Mesendoderm (in vitro differentiated cells): ENCODE measurements around the gene CLUH.
A peak's percentile ranks its signal among the peaks of the same experiment; 100 is the strongest.
"Not testable (repeated sequence)": the region's sequence is repeated elsewhere in the genome, so short reads cannot be mapped to it uniquely, and the experiment has no call there.

ENCODE experiments used
- DNase-seq: peaks from one replicate; pipeline ENCODE4 v3.0.0; 2013
- H2AK5ac ChIP-seq: 2 replicates; pipeline ENCODE4 v1.6.1; 2013; ENCODE audit warnings: low read length, inconsistent platforms
- H2BK120ac ChIP-seq: 2 replicates; pipeline ENCODE4 v1.6.1; 2013; ENCODE audit warnings: low read depth, mild to moderate bottlenecking, low read length, moderate library complexity, mixed read lengths
- H2BK15ac ChIP-seq: replicated peaks from 2 replicates; pipeline ENCODE4 v1.6.1; 2013; ENCODE audit warnings: low read depth, mild to moderate bottlenecking, moderate library complexity
- H2BK5ac ChIP-seq: 2 replicates; pipeline ENCODE4 v1.6.1; 2013; ENCODE audit warnings: low read length, inconsistent platforms
- H3K18ac ChIP-seq: 2 replicates; pipeline ENCODE4 v1.6.1; 2013; ENCODE audit warnings: mild to moderate bottlenecking, low read length, mixed read lengths
- H3K23ac ChIP-seq: one replicate; pipeline ENCODE4 v1.6.1; 2013; ENCODE audit warnings: low read length
- H3K27ac ChIP-seq: 2 replicates; pipeline ENCODE4 v1.5.1; 2013; ENCODE audit warnings: low read depth, mild to moderate bottlenecking, inconsistent platforms, low read length, moderate library complexity
- H3K27me3 ChIP-seq: 2 replicates; pipeline ENCODE4 v1.6.1; 2013; ENCODE audit warnings: low read length, control low read depth, mild to moderate bottlenecking, inconsistent platforms; ENCODE audit not compliant: insufficient read depth, poor library complexity
- H3K36me3 ChIP-seq: 2 replicates; pipeline ENCODE4 v1.6.1; 2013; ENCODE audit warnings: low read length, inconsistent platforms; ENCODE audit not compliant: control insufficient read depth, insufficient read depth
- H3K4ac ChIP-seq: one replicate; pipeline ENCODE4 v1.6.1; 2013; ENCODE audit warnings: low read depth, mild to moderate bottlenecking, low read length, moderate library complexity
- H3K4me1 ChIP-seq: 2 replicates; pipeline ENCODE4 v1.6.1; 2013; ENCODE audit warnings: low read depth, low read length, inconsistent platforms; ENCODE audit not compliant: control insufficient read depth
- H3K4me2 ChIP-seq: 2 replicates; pipeline ENCODE4 v1.6.1; 2013; ENCODE audit warnings: low read length
- H3K4me3 ChIP-seq: 2 replicates; pipeline ENCODE4 v1.5.1; 2013; ENCODE audit warnings: mild to moderate bottlenecking, low read length
- H3K56ac ChIP-seq: one replicate; pipeline ENCODE4 v1.6.1; 2013; ENCODE audit warnings: low read length
- H3K79me1 ChIP-seq: 2 replicates; pipeline ENCODE4 v1.6.1; 2013; ENCODE audit warnings: low read length, inconsistent platforms
- H3K79me2 ChIP-seq: 2 replicates; pipeline ENCODE4 v1.6.1; 2013; ENCODE audit warnings: mild to moderate bottlenecking, low read length; ENCODE audit not compliant: control insufficient read depth, insufficient read depth
- H3K9ac ChIP-seq: 2 replicates; pipeline ENCODE4 v1.6.1; 2013; ENCODE audit warnings: low read length, inconsistent platforms
- H4K5ac ChIP-seq: one replicate; pipeline ENCODE4 v1.6.1; 2013; ENCODE audit warnings: low read length
- H4K8ac ChIP-seq: one replicate; pipeline ENCODE4 v1.6.1; 2013; ENCODE audit warnings: low read depth, mild to moderate bottlenecking, control low read depth, low read length, moderate library complexity
- WGBS: extraction: QIAGEN DNeasy Blood & Tissue Kit; methylation state at CpG from one replicate; pipeline ENCODE4 v1.1.7; 2013; ENCODE audit warnings: low lambda C conversion rate, missing lambda C conversion rate; ENCODE audit not compliant: insufficient coverage; ENCODE audit errors: extremely low coverage; 5-methylcytosine and 5-hydroxymethylcytosine counted together

Gene CLUH

GRCh38 chr17:2660410-2660809 lies 51.2 kb downstream of the CLUH start:
- not testable (repeated sequence) for H2BK120ac ChIP-seq, H2AK5ac ChIP-seq, H3K4ac ChIP-seq, H3K18ac ChIP-seq, DNase-seq, H3K79me1 ChIP-seq, H3K4me1 ChIP-seq, H2BK5ac ChIP-seq, H3K9ac ChIP-seq, H3K4me3 ChIP-seq, H3K56ac ChIP-seq, H4K8ac ChIP-seq, H3K27ac ChIP-seq, H2BK15ac ChIP-seq, H4K5ac ChIP-seq, H3K36me3 ChIP-seq, H3K23ac ChIP-seq, H3K27me3 ChIP-seq, H3K4me2 ChIP-seq
- WGBS = no CpG with 5 or more reads among the region's 4 CpGs
- H3K79me2 ChIP-seq = peaks cover 30% of the 10 kb centered on the region

GRCh38 chr17:2659337-2659736 lies 52.2 kb downstream of the CLUH start:
- H3K36me3 ChIP-seq = not testable (repeated sequence)
- peak; percentile 44 for DNase-seq
- WGBS = no CpG with 5 or more reads among the region's 8 CpGs

GRCh38 chr17:2656283-2656682 lies 55.3 kb downstream of the CLUH start:
- Histone ChIP-seq H3K56ac (no peak overlapping the region), H3K4me3 (no peak overlapping the region), H4K8ac (no peak overlapping the region), H3K27me3 (no peaks in the 10 kb centered on the region), H4K5ac (no peak overlapping the region), H3K79me1 (peaks cover 10% of the 10 kb centered on the region), H3K23ac (no peak overlapping the region), H3K4me2 (no peak overlapping the region), H3K79me2 (peaks cover 24% of the 10 kb centered on the region), H2BK120ac (no peak overlapping the region), H3K4me1 (no peaks in the 10 kb centered on the region), H2BK15ac (no peak overlapping the region), H3K4ac (no peak overlapping the region), H3K18ac (no peak overlapping the region), H3K9ac (no peak overlapping the region), H2BK5ac (no peak overlapping the region), H2AK5ac (no peak overlapping the region), H3K36me3 (no peaks in the 10 kb centered on the region), H3K27ac (no peak overlapping the region)
- no CpG with 5 or more reads among the region's 1 CpG for WGBS
- no peak for DNase-seq

More at GRCh38 chr17:2659337-2659736, 52.2 kb downstream of the CLUH start:
- not testable (repeated sequence) for H3K4ac ChIP-seq, H3K4me1 ChIP-seq, H3K56ac ChIP-seq, H4K5ac ChIP-seq, H3K9ac ChIP-seq, H3K27ac ChIP-seq, H2AK5ac ChIP-seq, H3K23ac ChIP-seq, H3K79me1 ChIP-seq, H3K4me3 ChIP-seq, H4K8ac ChIP-seq, H3K4me2 ChIP-seq, H2BK5ac ChIP-seq, H2BK120ac ChIP-seq, H3K18ac ChIP-seq, H2BK15ac ChIP-seq, H3K27me3 ChIP-seq
- H3K79me2 ChIP-seq = peaks cover 30% of the 10 kb centered on the region

DNA sequence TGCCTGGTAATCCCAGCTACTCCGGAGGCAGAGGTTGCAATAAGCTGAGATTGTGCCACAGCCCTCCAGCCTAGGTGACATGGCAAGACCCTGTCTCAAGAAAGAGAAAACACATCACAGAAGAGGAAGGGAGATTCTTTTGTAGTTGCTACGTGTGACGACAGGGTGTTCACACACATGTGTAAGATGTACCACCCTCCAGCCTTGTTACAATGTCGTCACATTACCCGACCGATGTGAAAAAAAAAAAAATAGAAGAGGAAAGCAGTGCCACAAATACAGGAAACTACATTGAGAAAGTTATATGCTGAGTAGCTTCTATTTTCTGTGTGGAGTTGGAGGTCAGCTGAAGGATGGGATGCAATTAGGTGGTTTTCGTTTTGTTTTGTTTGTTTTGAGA lies 56.0 kb downstream of the CLUH start:
- Histone ChIP-seq H3K9ac (no peak overlapping the region), H3K4me1 (no peaks in the 10 kb centered on the region), H3K4ac (no peak overlapping the region), H3K36me3 (no peaks in the 10 kb centered on the region), H3K27me3 (no peaks in the 10 kb centered on the region), H3K23ac (no peak overlapping the region), H3K18ac (no peak overlapping the region), H4K8ac (no peak overlapping the region), H2BK120ac (no peak overlapping the region), H3K56ac (no peak overlapping the region), H3K27ac (no peak overlapping the region), H3K4me3 (no peak overlapping the region), H2BK15ac (no peak overlapping the region), H3K4me2 (no peak overlapping the region), H2BK5ac (no peak overlapping the region), H3K79me1 (peaks cover 10% of the 10 kb centered on the region), H3K79me2 (peaks cover 21% of the 10 kb centered on the region), H4K5ac (no peak overlapping the region), H2AK5ac (no peak overlapping the region)
- no CpG with 5 or more reads among the region's 7 CpGs for WGBS
- DNase-seq = no peak

GRCh38 chr17:2652911-2653310 lies 58.7 kb downstream of the CLUH start:
- H3K79me2 ChIP-seq, H3K4me2 ChIP-seq, H2BK15ac ChIP-seq, H3K4me1 ChIP-seq, H3K36me3 ChIP-seq, H3K27ac ChIP-seq, H3K4ac ChIP-seq, H3K4me3 ChIP-seq, H4K8ac ChIP-seq, H2AK5ac ChIP-seq, DNase-seq, H3K23ac ChIP-seq, H3K79me1 ChIP-seq, H2BK5ac ChIP-seq, H3K27me3 ChIP-seq, H4K5ac ChIP-seq, H2BK120ac ChIP-seq, H3K18ac ChIP-seq, H3K9ac ChIP-seq, H3K56ac ChIP-seq: not testable (repeated sequence)
- WGBS = no CpG with 5 or more reads among the region's 3 CpGs

DNA sequence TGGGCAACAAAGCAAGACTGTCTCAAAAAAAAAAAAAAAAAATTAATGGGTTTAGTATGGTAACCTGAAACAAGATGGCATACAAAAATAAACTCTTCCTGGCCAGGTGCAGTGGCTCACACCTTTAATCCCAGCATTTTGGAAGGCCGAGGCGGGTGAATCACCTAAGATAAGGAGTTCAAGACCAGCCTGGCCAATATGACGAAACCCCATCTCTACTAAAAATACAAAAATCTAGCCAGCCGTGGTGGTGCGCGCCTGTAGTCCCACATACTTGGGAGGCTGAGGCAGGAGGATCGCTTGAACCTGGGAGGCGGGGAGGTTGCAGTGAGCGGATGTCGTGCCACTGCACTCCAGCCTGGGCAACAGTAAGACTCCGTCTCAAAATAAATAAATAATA lies 62.4 kb downstream of the CLUH start:
- Histone ChIP-seq H3K4me1 (no peaks in the 10 kb centered on the region), H2BK5ac (no peak overlapping the region), H3K79me1 (peaks cover 1% of the 10 kb centered on the region), H2BK120ac (no peak overlapping the region), H4K5ac (no peak overlapping the region), H3K4me2 (no peak overlapping the region), H3K9ac (no peak overlapping the region), H3K27ac (no peak overlapping the region), H3K56ac (no peak overlapping the region), H3K27me3 (no peaks in the 10 kb centered on the region), H3K18ac (no peak overlapping the region), H3K23ac (no peak overlapping the region), H2AK5ac (no peak overlapping the region), H3K79me2 (peaks cover 5% of the 10 kb centered on the region), H3K36me3 (no peaks in the 10 kb centered on the region), H3K4me3 (no peak overlapping the region), H3K4ac (no peak overlapping the region), H4K8ac (no peak overlapping the region), H2BK15ac (no peak overlapping the region)
- no peak for DNase-seq
- WGBS = no CpG with 5 or more reads among the region's 11 CpGs
